H1 (cell line): Measurements from ENCODE around the gene CCDC192. TPM values are rescaled to one million over a fixed set of nuclear protein-coding genes. Genes with fewer than 3 reads are reported as not detected.

ENCODE experiments used
- BRCA1 ChIP-seq: IDR thresholded peaks from 2 replicates; pipeline ENCODE4 v1.6.1; 2012; ENCODE audit warnings: low read depth, low read length, improper control_type of control experiment
- TAF1 ChIP-seq: IDR thresholded peaks from 2 replicates; pipeline ENCODE4 v1.6.1; 2011; ENCODE audit warnings: mild to moderate bottlenecking, low read depth, low read length
- polyA plus RNA-seq, 7 experiments: library from polyadenylated mRNA; depleted of rRNA in 3 of 7; stranded (reverse) in 5 of 7; unstranded in 2 of 7; fragments of >200 nt in 5 of 7; fragments of 200-250 nt in 2 of 7; gene quantifications; 1 replicate in 5 of 7; 2 replicates in 1 of 7; 4 replicates in 1 of 7; pipeline versions ENCODE4 v1.2.1 to v1.2.3, GENCODE V29; 2011 to 2013; ENCODE audit warnings: missing spikeins in 2 of 7, mixed read lengths in 2 of 7
- total RNA-seq: library from RNA; stranded (reverse); fragmentation: NEBNext Ultra II Directional; extraction: Animal tissue kit (Norgen Biotek cat#: 25700); gene quantifications from 2 replicates; pipeline ENCODE4 v1.2.1, GENCODE V29; 2021
- TF ChIP-seq, protein P1 (sequence below), 3 experiments: IDR thresholded peaks; 1 replicate in 2 of 3; 2 replicates in 1 of 3; pipeline versions ENCODE4 v1.5.1 to v1.6.1; 2011; ENCODE audit warnings: low read length in 3 of 3, mild to moderate bottlenecking in 3 of 3, inconsistent platforms in 2 of 3, low read depth in 1 of 3, moderate library complexity in 1 of 3; ENCODE audit not compliant: insufficient read depth in 1 of 3; ENCODE audit errors: control extremely low read depth in 1 of 3

The CCDC192 gene
- total and polyA plus RNA-seq, 2 of the 8 experiments (the other 6 are each of a cell fraction or from before 2014, with no cell fraction given): 0.61 TPM; not detected in 1

GRCh38 chr5:127697894-127698600 lies 5.1 kb upstream of the CCDC192 start (continued):
- no peak for TF ChIP-seq TAF1
- no peak for TF ChIP-seq BRCA1
- TF ChIP-seq, protein P1, sequence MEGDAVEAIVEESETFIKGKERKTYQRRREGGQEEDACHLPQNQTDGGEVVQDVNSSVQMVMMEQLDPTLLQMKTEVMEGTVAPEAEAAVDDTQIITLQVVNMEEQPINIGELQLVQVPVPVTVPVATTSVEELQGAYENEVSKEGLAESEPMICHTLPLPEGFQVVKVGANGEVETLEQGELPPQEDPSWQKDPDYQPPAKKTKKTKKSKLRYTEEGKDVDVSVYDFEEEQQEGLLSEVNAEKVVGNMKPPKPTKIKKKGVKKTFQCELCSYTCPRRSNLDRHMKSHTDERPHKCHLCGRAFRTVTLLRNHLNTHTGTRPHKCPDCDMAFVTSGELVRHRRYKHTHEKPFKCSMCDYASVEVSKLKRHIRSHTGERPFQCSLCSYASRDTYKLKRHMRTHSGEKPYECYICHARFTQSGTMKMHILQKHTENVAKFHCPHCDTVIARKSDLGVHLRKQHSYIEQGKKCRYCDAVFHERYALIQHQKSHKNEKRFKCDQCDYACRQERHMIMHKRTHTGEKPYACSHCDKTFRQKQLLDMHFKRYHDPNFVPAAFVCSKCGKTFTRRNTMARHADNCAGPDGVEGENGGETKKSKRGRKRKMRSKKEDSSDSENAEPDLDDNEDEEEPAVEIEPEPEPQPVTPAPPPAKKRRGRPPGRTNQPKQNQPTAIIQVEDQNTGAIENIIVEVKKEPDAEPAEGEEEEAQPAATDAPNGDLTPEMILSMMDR (IDR thresholded peaks at IDR 0.05; ENCODE audit: control extremely low read depth in 1 of 3, insufficient read depth in 1 of 3, low read depth in 1 of 3, low read length in 3 of 3): no peak
- TF ChIP-seq, all 59 proteins: peak for 0
